HCT116 (cell line): ENCODE measurements around the gene SERPIND1. TPM values are rescaled to one million over a fixed set of nuclear protein-coding genes. Genes with fewer than 3 reads are reported as not detected.

Experiments
- ATAC-seq: fragments of 200-7000 bp; cut with Tn5 transposase; 2 replicates; pipeline ENCODE4 v1.9.1; 2020; ENCODE audit warnings: mild to moderate bottlenecking, moderate library complexity
- BruUV-seq: library from RNA; stranded (reverse); fragments of 400-500 nt; replicated peaks from 2 replicates; lab custom pipeline; 2021; lab: Mats Ljungman, UMichigan
- CTCF ChIA-PET: fragments of 300-600 bp; sonication (Branson Sonifier 250); formaldehyde crosslinking; loops from one replicate; lab custom pipeline; 2021; ENCODE audit warnings: antibody characterized with exemption; lab: Charles Lee
- POLR2A ChIA-PET: fragments of 300-600, 350-600 bp; sonication (Branson Sonifier 250); formaldehyde crosslinking; loops from one replicate; lab custom pipeline; 2021; ENCODE audit warnings: antibody characterized with exemption; lab: Charles Lee
- RAD21 ChIA-PET, 2 experiments: fragments of 300-600 bp; sonication (Branson Sonifier 250); formaldehyde crosslinking; loops; one replicate each; lab custom pipeline; 2023; ENCODE audit warnings: low total read pairs in 2 of 2; ENCODE audit not compliant: uncharacterized antibody in 2 of 2, unreplicated experiment in 2 of 2, low non-redundant PET in 1 of 2; lab: Charles Lee
- DNase-seq: peaks from one replicate; pipeline ENCODE4 v3.0.0-alpha.2; 2010; ENCODE audit warnings: low read depth, low spot score
- H2AFZ ChIP-seq: fragments of 200-600 bp; shearing (Covaris generic), sonication (generic); 2 replicates; pipeline ENCODE4 v1.6.1; 2017; ENCODE audit warnings: low read depth, mixed run types, mixed read lengths, antibody characterized with exemption, low read length; ENCODE audit not compliant: poor library complexity, severe bottlenecking
- H3K27ac ChIP-seq: 2 replicates; pipeline ENCODE4 v1.5.1; 2012; ENCODE audit warnings: low read depth, low read length
- H3K27me3 ChIP-seq: fragments of 200-600 bp; sonication (generic); 2 replicates; pipeline ENCODE4 v1.6.1; 2016; ENCODE audit warnings: mixed run types, low read length, mixed read lengths; ENCODE audit not compliant: insufficient read depth
- H3K36me3 ChIP-seq, 2 experiments: fragments of 200-500 bp in 1 of 2; fragments of 200-600 bp in 1 of 2; sonication (Bioruptor generic) in 1 of 2; sonication (generic) in 1 of 2; 2 replicates each; pipeline versions ENCODE4 v1.5.1 to v1.6.1; 2014 to 2016; ENCODE audit warnings: low read length in 2 of 2, inconsistent platforms in 1 of 2, mixed read lengths in 1 of 2, mixed run types in 1 of 2; ENCODE audit not compliant: insufficient read depth in 2 of 2, control insufficient read depth in 1 of 2
- H3K4me1 ChIP-seq, 2 experiments: fragments of 200-600 bp in 1 of 2; sonication (generic) in 1 of 2; 2 replicates each; pipeline versions ENCODE4 v1.5.1 to v1.6.1; 2012 to 2017; ENCODE audit warnings: low read length in 2 of 2, inconsistent platforms in 1 of 2, mild to moderate bottlenecking in 1 of 2, mixed read lengths in 1 of 2, mixed run types in 1 of 2, moderate library complexity in 1 of 2; ENCODE audit not compliant: insufficient read depth in 2 of 2, control insufficient read depth in 1 of 2
- H3K4me2 ChIP-seq: fragments of 200-600 bp; sonication (generic); 2 replicates; pipeline ENCODE4 v1.6.1; 2017; ENCODE audit warnings: mixed run types, low read length, mixed read lengths
- H3K4me3 ChIP-seq, 2 experiments: fragments of 200-600 bp in 1 of 2; sonication (generic) in 1 of 2; replicated peaks in 1 of 2; 2 replicates each; pipeline ENCODE4 v1.5.1; 2011 to 2016; ENCODE audit warnings: low read length in 2 of 2, control low read depth in 1 of 2, low read depth in 1 of 2, mild to moderate bottlenecking in 1 of 2, mixed read lengths in 1 of 2, mixed run types in 1 of 2
- H3K79me2 ChIP-seq: fragments of 200-600 bp; sonication (generic); 2 replicates; pipeline ENCODE4 v1.6.1; 2017; ENCODE audit warnings: mild to moderate bottlenecking, mixed run types, low read length, moderate library complexity, mixed read lengths; ENCODE audit not compliant: insufficient read depth
- H3K9ac ChIP-seq: fragments of 200-600 bp; sonication (generic); 2 replicates; pipeline ENCODE4 v1.6.1; 2016; ENCODE audit warnings: low read length, mixed read lengths
- H3K9me2 ChIP-seq: fragments of 200-600 bp; sonication (generic), shearing (Covaris generic); 2 replicates; pipeline ENCODE4 v1.6.1; 2017; ENCODE audit warnings: mixed run types, mild to moderate bottlenecking, moderate library complexity; ENCODE audit not compliant: insufficient read depth
- H3K9me3 ChIP-seq, 2 experiments: fragments of 200-500 bp in 1 of 2; fragments of 200-600 bp in 1 of 2; sonication (Bioruptor generic) in 1 of 2; sonication (generic) in 1 of 2; 2 replicates each; pipeline ENCODE4 v1.6.1; 2014 to 2017; ENCODE audit warnings: low read length in 2 of 2, mixed read lengths in 2 of 2, inconsistent platforms in 1 of 2, low read depth in 1 of 2, mild to moderate bottlenecking in 1 of 2, mixed run types in 1 of 2, moderate library complexity in 1 of 2; ENCODE audit not compliant: control insufficient read depth in 1 of 2, insufficient read depth in 1 of 2
- H4K20me1 ChIP-seq: fragments of 200-600 bp; sonication (generic), shearing (Covaris generic); 2 replicates; pipeline ENCODE4 v1.6.1; 2017; ENCODE audit warnings: mixed run types, mild to moderate bottlenecking, moderate library complexity; ENCODE audit not compliant: insufficient read depth
- CBX3 ChIP-seq: IDR thresholded peaks from 2 replicates; pipeline ENCODE4 v1.6.1; 2012; ENCODE audit warnings: low read depth
- CEBPB ChIP-seq: IDR thresholded peaks from 2 replicates; pipeline ENCODE4 v1.6.1; 2012; ENCODE audit warnings: low read depth
- EGR1 ChIP-seq: IDR thresholded peaks from 2 replicates; pipeline ENCODE4 v1.6.1; 2012; ENCODE audit warnings: low read depth
- ELF1 ChIP-seq: IDR thresholded peaks from 2 replicates; pipeline ENCODE4 v1.6.1; 2012; ENCODE audit warnings: low read depth, borderline replicate concordance
- FOSL1 ChIP-seq: IDR thresholded peaks from 2 replicates; pipeline ENCODE4 v1.6.1; 2012; ENCODE audit warnings: low read depth
- JUND ChIP-seq: IDR thresholded peaks from 2 replicates; pipeline ENCODE4 v1.6.1; 2012
- POLR2A ChIP-seq: IDR thresholded peaks from 2 replicates; pipeline ENCODE4 v1.7.0; 2011; ENCODE audit warnings: borderline replicate concordance; ENCODE audit not compliant: insufficient read depth, insufficient read length; ENCODE audit errors: extremely low read depth
- POLR2AphosphoS5 ChIP-seq: IDR thresholded peaks from 2 replicates; pipeline ENCODE4 v1.6.1; 2011; ENCODE audit warnings: mild to moderate bottlenecking, low read depth, low read length, moderate library complexity
- RAD21 ChIP-seq: IDR thresholded peaks from 2 replicates; pipeline ENCODE4 v1.6.1; 2012; ENCODE audit warnings: low read depth, mild to moderate bottlenecking
- SIN3A ChIP-seq: IDR thresholded peaks from 2 replicates; pipeline ENCODE4 v1.6.1; 2012; ENCODE audit warnings: low read depth
- SP1 ChIP-seq: IDR thresholded peaks from 2 replicates; pipeline ENCODE4 v1.6.1; 2012; ENCODE audit warnings: low read depth
- SRF ChIP-seq: IDR thresholded peaks from 2 replicates; pipeline ENCODE4 v1.6.1; 2012; ENCODE audit warnings: low read depth
- TCF7L2 ChIP-seq: IDR thresholded peaks from 2 replicates; pipeline ENCODE4 v1.7.0; 2011; ENCODE audit warnings: borderline replicate concordance, inconsistent platforms; ENCODE audit not compliant: insufficient read depth, insufficient read length; ENCODE audit errors: extremely low read depth
- YY1 ChIP-seq: IDR thresholded peaks from 2 replicates; pipeline ENCODE4 v1.6.1; 2011; ENCODE audit warnings: low read length, low read depth, moderate library complexity, mild to moderate bottlenecking; ENCODE audit not compliant: insufficient replicate concordance; ENCODE audit errors: extremely low read depth
- ZFX ChIP-seq: fragments of 450-650 bp; IDR thresholded peaks from 2 replicates; pipeline ENCODE4 v1.6.1; 2017
- intact Hi-C: fragments of 100-400 bp; cut with micrococcal nuclease; formaldehyde crosslinking; loops from 2 replicates; pipeline ENCODE4 v1.10.0; 2022
- total RNA-seq: library from RNA; stranded (reverse); gene quantifications from one replicate; pipeline ENCODE4 v1.2.1, GENCODE V29; 2021; ENCODE audit not compliant: unreplicated experiment
- TF ChIP-seq, protein P1 (sequence below): IDR thresholded peaks from 2 replicates; pipeline ENCODE4 v1.6.1; 2012; ENCODE audit warnings: low read depth
- TF ChIP-seq, protein P2 (sequence below): IDR thresholded peaks from 2 replicates; pipeline ENCODE4 v1.6.1; 2012
- TF ChIP-seq, protein P3 (sequence below): IDR thresholded peaks from 2 replicates; pipeline ENCODE4 v1.6.1; 2012
- TF ChIP-seq, protein P4 (sequence below), 3 experiments: fragments of 200-600 bp in 1 of 3; sonication (generic) in 1 of 3; IDR thresholded peaks in 2 of 3; conservative IDR thresholded peaks in 1 of 3; 2 replicates each; pipeline ENCODE4 v1.5.1; 2012 to 2017; ENCODE audit warnings: low read depth in 2 of 3, low read length in 2 of 3, antibody characterized with exemption in 1 of 3, borderline replicate concordance in 1 of 3, control low read depth in 1 of 3, mild to moderate bottlenecking in 1 of 3, mixed read lengths in 1 of 3, mixed run types in 1 of 3, moderate library complexity in 1 of 3; ENCODE audit not compliant: insufficient read depth in 1 of 3

The SERPIND1 gene
- total RNA-seq, 1 experiment from 2014 or later, result 0.25 TPM

DNA sequence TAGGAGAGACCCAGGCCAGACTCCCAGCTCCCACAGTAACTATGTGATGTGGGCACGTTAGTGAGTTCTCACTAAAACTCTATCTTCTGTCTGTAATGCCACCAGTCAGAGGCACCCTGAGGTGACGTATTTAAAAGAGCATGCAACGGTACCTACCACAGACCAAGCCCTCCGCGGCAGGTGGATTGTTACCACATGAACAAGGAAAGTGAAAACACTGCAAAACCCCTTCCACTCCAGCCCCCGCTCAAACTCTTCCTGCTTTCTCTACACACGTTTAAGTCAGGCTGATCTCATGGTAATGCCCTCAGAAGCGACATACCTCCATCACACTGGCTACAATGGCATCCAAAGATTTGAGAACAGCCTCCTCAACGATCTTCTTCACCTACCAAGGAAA, 36.7 kb downstream of the SERPIND1 start:
- H3K4me1 ChIP-seq, result peaks cover 10 to 23% of the 10 kb centered on the region in 2 experiments
- RAD21 ChIA-PET, result no interaction called here
- H3K4me2 ChIP-seq, result no peak overlapping the region
- no peaks in the 10 kb centered on the region for H3K9me2 ChIP-seq
- no peaks in the 10 kb centered on the region for H3K9me3 ChIP-seq
- no TSS peak for BruUV-seq
- no peak overlapping the region for H2AFZ ChIP-seq
- no peak overlapping the region for H3K9ac ChIP-seq
- H3K4me3 ChIP-seq, result no peak overlapping the region
- no peaks in the 10 kb centered on the region for H3K79me2 ChIP-seq
- intact Hi-C loops, result no loop called here
- H3K27ac ChIP-seq, result no peak overlapping the region
- POLR2A ChIA-PET, result no interaction called here
- CTCF ChIA-PET, result interaction anchor here (1.2 kb wide), 1 partner anchor 17 kb away, joined by 3 read pairs; no protein-coding TSS in a partner anchor
- no peak for ATAC-seq
- TF ChIP-seq CEBPB (no peak), POLR2AphosphoS5 (no peak), RAD21 (no peak), SP1 (no peak), TCF7L2 (no peak), ELF1 (no peak), YY1 (no peak), SRF (no peak), SIN3A (no peak), JUND (no peak), POLR2A (no peak), EGR1 (no peak), CBX3 (no peak), ZFX (no peak), FOSL1 (no peak)
- TF ChIP-seq, protein P1, sequence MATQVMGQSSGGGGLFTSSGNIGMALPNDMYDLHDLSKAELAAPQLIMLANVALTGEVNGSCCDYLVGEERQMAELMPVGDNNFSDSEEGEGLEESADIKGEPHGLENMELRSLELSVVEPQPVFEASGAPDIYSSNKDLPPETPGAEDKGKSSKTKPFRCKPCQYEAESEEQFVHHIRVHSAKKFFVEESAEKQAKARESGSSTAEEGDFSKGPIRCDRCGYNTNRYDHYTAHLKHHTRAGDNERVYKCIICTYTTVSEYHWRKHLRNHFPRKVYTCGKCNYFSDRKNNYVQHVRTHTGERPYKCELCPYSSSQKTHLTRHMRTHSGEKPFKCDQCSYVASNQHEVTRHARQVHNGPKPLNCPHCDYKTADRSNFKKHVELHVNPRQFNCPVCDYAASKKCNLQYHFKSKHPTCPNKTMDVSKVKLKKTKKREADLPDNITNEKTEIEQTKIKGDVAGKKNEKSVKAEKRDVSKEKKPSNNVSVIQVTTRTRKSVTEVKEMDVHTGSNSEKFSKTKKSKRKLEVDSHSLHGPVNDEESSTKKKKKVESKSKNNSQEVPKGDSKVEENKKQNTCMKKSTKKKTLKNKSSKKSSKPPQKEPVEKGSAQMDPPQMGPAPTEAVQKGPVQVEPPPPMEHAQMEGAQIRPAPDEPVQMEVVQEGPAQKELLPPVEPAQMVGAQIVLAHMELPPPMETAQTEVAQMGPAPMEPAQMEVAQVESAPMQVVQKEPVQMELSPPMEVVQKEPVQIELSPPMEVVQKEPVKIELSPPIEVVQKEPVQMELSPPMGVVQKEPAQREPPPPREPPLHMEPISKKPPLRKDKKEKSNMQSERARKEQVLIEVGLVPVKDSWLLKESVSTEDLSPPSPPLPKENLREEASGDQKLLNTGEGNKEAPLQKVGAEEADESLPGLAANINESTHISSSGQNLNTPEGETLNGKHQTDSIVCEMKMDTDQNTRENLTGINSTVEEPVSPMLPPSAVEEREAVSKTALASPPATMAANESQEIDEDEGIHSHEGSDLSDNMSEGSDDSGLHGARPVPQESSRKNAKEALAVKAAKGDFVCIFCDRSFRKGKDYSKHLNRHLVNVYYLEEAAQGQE, result no peak
- TF ChIP-seq, protein P2, sequence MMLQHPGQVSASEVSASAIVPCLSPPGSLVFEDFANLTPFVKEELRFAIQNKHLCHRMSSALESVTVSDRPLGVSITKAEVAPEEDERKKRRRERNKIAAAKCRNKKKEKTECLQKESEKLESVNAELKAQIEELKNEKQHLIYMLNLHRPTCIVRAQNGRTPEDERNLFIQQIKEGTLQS, result no peak
- TF ChIP-seq, protein P3, sequence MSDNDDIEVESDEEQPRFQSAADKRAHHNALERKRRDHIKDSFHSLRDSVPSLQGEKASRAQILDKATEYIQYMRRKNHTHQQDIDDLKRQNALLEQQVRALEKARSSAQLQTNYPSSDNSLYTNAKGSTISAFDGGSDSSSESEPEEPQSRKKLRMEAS, result no peak
- TF ChIP-seq, protein P4, sequence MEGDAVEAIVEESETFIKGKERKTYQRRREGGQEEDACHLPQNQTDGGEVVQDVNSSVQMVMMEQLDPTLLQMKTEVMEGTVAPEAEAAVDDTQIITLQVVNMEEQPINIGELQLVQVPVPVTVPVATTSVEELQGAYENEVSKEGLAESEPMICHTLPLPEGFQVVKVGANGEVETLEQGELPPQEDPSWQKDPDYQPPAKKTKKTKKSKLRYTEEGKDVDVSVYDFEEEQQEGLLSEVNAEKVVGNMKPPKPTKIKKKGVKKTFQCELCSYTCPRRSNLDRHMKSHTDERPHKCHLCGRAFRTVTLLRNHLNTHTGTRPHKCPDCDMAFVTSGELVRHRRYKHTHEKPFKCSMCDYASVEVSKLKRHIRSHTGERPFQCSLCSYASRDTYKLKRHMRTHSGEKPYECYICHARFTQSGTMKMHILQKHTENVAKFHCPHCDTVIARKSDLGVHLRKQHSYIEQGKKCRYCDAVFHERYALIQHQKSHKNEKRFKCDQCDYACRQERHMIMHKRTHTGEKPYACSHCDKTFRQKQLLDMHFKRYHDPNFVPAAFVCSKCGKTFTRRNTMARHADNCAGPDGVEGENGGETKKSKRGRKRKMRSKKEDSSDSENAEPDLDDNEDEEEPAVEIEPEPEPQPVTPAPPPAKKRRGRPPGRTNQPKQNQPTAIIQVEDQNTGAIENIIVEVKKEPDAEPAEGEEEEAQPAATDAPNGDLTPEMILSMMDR (IDR thresholded peaks at IDR 0.05 in 2 of 3, conservative IDR thresholded peaks at IDR 0.05 in 1 of 3; ENCODE audit: borderline replicate concordance in 1 of 3, insufficient read depth in 1 of 3, low read depth in 2 of 3, low read length in 2 of 3), result no peak
- no peaks in the 10 kb centered on the region for H3K27me3 ChIP-seq
- H4K20me1 ChIP-seq, result no peaks in the 10 kb centered on the region
- DNase-seq, result no peak
- peaks cover 6 to 8% of the 10 kb centered on the region in 2 experiments; a peak in 3 of 4 replicates for H3K36me3 ChIP-seq
